ENCODE measurements around the gene CYB5A.
"Not testable (repeated sequence)": the region's sequence is repeated elsewhere in the genome, so short reads cannot be mapped to it uniquely, and the experiment has no call there.

The CYB5A gene

DNA sequence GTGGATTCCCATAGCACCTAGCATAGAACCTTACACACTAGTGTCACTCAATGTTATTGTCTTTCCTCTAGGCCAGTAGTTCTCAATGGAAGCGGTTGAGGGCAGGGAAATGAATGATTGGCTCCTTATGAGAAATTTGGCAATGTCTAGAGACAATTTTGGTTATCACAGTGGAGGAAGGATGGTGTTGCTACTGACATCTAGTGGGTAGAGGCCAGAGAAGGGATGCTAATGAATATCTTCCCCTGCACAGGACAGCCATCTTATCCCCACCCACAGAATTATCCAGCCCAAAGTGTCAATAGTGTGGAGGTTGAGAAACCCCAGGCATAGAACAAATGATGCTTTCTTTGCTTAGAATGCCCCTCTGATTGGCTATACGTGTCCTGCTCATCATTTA, 39.6 kb upstream of the CYB5A start:
- peak; percentile 74 for DNase-seq (ENCODE audit: low read depth)
- H3K4me3 ChIP-seq (replicated peaks; ENCODE audit: low read depth, low read length): no peak overlapping the region

DNA sequence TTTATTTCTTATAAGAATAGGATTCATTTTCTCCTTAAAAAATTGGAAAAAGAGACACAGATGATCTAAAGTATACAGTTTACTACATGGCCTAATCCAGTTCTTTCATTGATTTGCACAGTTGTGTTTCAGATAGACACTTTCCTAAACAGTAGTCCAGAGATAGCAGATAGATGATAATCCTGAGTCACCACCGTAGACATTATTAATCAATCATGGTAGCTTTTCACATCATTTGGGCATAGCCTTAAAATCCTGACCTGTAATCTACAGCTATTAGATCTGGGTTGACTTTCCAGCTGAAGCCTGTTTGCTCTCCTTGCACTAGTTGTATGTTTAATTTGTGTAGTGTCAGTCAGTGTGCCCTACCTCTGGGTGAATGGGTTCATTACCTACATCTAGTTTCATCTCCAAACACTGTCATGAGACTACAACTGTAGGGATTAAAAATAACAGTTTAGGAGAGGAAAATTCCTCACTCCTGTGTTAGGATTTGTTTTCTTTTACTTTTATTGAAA, 38.0 kb upstream of the CYB5A start:
- TF ChIP-seq, protein P1, sequence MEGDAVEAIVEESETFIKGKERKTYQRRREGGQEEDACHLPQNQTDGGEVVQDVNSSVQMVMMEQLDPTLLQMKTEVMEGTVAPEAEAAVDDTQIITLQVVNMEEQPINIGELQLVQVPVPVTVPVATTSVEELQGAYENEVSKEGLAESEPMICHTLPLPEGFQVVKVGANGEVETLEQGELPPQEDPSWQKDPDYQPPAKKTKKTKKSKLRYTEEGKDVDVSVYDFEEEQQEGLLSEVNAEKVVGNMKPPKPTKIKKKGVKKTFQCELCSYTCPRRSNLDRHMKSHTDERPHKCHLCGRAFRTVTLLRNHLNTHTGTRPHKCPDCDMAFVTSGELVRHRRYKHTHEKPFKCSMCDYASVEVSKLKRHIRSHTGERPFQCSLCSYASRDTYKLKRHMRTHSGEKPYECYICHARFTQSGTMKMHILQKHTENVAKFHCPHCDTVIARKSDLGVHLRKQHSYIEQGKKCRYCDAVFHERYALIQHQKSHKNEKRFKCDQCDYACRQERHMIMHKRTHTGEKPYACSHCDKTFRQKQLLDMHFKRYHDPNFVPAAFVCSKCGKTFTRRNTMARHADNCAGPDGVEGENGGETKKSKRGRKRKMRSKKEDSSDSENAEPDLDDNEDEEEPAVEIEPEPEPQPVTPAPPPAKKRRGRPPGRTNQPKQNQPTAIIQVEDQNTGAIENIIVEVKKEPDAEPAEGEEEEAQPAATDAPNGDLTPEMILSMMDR (IDR thresholded peaks at IDR 0.05; ENCODE audit: low read length, missing control alignments): no peak
- DNase-seq (ENCODE audit: low read depth): no peak
- H3K4me3 ChIP-seq (replicated peaks; ENCODE audit: low read depth, low read length): no peak overlapping the region

More for the DNA sequence above, 39.6 kb upstream of the CYB5A start:
- TF ChIP-seq, protein P1 (IDR thresholded peaks at IDR 0.05; ENCODE audit: low read length, missing control alignments): peak; percentile 70

DNA sequence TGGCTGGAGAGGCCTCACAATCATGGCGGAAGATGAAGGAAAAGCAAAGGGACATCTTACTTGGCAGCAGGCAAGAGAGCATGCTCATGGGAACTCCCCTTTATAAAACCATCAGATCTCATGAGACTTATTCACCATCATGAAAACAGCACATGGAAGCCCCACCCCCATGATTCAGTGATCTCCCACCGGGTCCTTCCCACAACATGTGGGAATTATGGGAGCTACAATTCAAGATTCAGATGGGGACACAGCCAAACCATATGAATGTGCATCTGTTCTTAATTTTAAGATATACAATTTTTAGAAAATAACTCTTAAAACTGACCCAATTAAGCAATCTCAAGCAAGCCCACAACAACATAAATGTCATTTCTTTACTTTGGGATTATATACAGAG, 36.4 kb upstream of the CYB5A start:
- TF ChIP-seq, protein P1 (IDR thresholded peaks at IDR 0.05; ENCODE audit: low read length, missing control alignments): no peak
- H3K4me3 ChIP-seq (replicated peaks; ENCODE audit: low read depth, low read length): no peak overlapping the region
- no peak for DNase-seq (ENCODE audit: low read depth)

DNA sequence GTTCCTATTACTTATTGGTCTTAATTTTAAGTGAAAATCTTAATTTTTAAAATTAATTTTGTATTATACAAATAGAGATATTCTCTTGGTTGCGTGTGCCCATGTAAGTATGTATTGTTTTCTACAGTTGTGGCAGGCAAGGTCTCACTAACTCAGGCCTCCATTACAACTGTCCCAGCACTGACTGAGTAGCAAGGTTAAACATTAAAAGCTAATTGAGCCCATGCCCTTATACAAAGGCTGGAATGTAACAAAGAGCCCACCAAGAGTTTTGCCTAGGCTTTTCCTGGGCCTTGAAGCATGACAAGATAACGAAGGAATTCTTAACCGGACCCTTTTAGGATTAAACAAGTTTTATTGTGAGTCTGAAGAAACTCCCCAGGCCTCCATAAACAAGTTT, 35.0 kb upstream of the CYB5A start:
- DNase-seq (ENCODE audit: low read depth); H3K4me3 ChIP-seq (replicated peaks; ENCODE audit: low read depth, low read length): not testable (repeated sequence)

DNA sequence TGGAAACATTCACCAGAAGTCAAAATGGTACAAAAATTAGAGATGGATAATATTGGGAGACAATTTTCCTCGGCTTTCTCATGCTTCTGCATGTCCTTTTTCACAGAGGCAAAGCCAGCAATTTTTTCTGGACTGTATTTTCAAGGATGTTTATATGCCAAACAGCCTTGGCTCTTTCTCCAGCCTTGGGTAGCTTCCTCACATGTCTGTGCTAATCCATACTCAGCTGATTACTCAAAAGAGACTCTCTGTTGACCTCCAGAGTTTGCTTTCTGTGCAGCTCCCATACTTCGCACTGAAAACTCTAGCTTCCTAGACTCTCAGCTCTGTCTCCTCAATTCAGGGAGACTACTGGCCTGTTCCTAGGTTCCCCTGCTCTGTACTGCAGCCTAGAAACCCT, 34.5 kb upstream of the CYB5A start:
- TF ChIP-seq, protein P1 (IDR thresholded peaks at IDR 0.05; ENCODE audit: low read length, missing control alignments): no peak
- H3K4me3 ChIP-seq (replicated peaks; ENCODE audit: low read depth, low read length): no peak overlapping the region
- DNase-seq (ENCODE audit: low read depth): no peak

DNA sequence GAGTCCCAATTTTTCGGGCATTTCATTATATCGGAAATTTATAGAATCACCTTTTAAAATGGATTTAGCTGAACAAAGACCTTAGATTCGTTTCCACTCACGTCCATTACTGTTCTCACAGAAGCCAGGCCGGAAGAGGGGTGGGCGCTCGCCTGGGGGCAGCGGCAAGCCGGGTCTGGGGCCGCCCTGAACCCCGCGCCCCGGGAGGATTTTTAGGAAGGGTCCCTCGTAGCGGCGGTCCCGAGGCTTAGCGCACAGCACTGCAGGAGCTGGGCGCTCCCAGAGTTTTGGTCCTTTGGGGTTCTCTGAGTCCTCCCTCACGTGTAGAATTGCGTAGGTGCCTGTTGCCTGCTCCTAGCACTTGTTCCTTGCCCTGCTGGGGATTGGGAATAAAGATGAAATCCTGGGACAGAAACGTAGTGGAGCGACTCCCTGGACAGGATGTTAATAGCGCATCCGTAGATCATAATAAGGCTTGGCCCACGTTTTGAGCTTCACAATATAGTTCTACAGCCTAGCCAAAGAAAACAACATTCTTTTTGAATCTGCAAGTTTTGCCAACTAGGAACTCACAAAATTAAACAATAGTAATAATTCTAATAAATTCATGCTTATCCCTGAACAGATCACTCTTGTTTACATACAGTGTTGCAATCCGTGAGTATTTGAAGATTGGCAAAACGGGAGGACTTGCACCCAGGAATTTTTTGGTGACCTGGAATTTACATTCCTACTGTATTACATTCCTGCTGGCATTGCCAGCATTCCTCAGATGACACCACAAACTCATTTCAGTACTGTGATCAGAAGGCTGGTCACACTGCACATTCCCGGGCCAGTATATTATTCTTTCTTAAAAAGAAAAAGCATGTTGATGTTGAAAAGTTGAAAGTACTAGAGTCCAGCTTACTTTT, 24.8 kb upstream of the CYB5A start:
- TF ChIP-seq, protein P1 (IDR thresholded peaks at IDR 0.05; ENCODE audit: low read length, missing control alignments): no peak
- peak; percentile 88 for DNase-seq (ENCODE audit: low read depth)

DNA sequence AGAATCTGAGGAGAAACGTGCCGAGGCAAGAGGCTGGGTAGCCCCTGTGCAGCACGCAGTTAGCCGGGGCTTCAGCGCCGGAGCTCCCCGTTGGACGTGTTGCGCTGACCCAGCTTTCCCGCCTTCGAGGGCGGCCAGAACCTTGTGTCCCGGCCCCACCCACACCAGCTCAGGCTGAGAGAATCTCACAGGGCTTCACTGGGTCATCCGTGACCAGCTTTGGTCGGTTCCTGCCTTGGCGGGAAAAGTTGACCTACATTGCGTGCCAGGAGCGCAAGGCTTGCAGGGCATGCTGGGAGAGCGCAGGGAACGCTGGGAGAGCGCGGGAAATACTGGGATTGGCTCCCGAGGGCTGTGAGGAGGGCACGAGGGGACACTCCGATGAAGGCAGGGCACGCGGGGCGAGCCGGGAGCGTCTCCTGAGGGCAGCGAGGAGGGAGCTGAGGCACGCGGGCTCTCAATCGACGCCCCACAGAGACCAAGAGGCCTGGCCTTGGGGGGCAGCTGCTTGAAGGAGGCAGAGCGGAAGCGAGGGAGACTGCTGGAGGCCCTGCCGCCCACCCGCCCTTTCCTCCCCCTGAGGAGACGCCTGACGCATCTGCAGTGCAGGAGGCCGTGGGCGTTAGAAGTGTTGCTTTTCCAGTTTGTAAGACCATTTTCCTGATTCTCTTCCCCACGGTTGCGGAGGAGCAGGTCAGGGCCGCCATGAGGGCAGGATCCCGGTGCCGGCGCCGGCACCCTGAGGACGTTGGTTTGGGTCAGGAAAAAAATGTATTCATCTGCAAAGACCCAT, 23.9 kb upstream of the CYB5A start, which contains the start of gene C18orf63:
C18orf63 (plus strand) TSS at position 376 of the 793 bp plus-strand sequence. CDS start 2,027 bp downstream, outside the sequence.
- no peak within 1 kb of the TSS for H3K4me3 ChIP-seq (replicated peaks; ENCODE audit: low read depth, low read length)
- TF ChIP-seq, protein P1 (IDR thresholded peaks at IDR 0.05; ENCODE audit: low read length, missing control alignments): no peak
- DNase-seq (ENCODE audit: low read depth): no peak

More for the DNA sequence above, 24.8 kb upstream of the CYB5A start:
- no peak overlapping the region for H3K4me3 ChIP-seq (replicated peaks; ENCODE audit: low read depth, low read length)

Measured in fibroblast of pulmonary artery (primary cell).